Lung (tissue), 12 donors: ENCODE data around the gene SOCS7. TPM values are rescaled to one million over a fixed set of nuclear protein-coding genes. Genes with fewer than 3 reads are reported as not detected.

Experiments
- ATAC-seq: fragments of 200-7000 bp; cut with Tn5 transposase; one replicate; pipeline ENCODE4 v1.9.1; 2020; ENCODE audit warnings: moderate number of reproducible peaks; ENCODE audit not compliant: insufficient read depth, low FRiP score
- DNase-seq, 3 donors: peaks; one replicate each; pipeline ENCODE4 v3.0.0-alpha.2; 2013 to 2017
- H3K27ac ChIP-seq, 2 donors: one replicate each; pipeline ENCODE4 v1.5.1; 2013; ENCODE audit warnings: mild to moderate bottlenecking in 2 of 2, moderate library complexity in 2 of 2, control low read depth in 1 of 2, inconsistent platforms in 1 of 2, low read depth in 1 of 2, low read length in 1 of 2
- H3K27me3 ChIP-seq, 3 donors: one replicate each; pipeline ENCODE4 v1.5.1; 2013; ENCODE audit warnings: low read length in 2 of 3; ENCODE audit not compliant: control insufficient read depth in 3 of 3, insufficient read depth in 3 of 3
- H3K36me3 ChIP-seq, 4 donors: one replicate each; pipeline ENCODE4 v1.5.1; 2013; ENCODE audit warnings: low read length in 4 of 4, mild to moderate bottlenecking in 1 of 4, moderate library complexity in 1 of 4; ENCODE audit not compliant: control insufficient read depth in 4 of 4, insufficient read depth in 4 of 4
- H3K4me1 ChIP-seq, 5 donors: one replicate each; pipeline ENCODE4 v1.5.1; 2013; ENCODE audit warnings: low read length in 5 of 5, mild to moderate bottlenecking in 2 of 5, moderate library complexity in 1 of 5; ENCODE audit not compliant: control insufficient read depth in 5 of 5, insufficient read depth in 5 of 5
- H3K4me3 ChIP-seq: one replicate; pipeline ENCODE4 v1.5.1; 2013; ENCODE audit warnings: mild to moderate bottlenecking, control low read depth, moderate library complexity
- H3K9ac ChIP-seq, 2 donors: one replicate each; pipeline ENCODE4 v1.5.1; 2013; ENCODE audit warnings: low read length in 2 of 2, control low read depth in 1 of 2; ENCODE audit not compliant: insufficient read depth in 1 of 2
- H3K9me3 ChIP-seq, 4 donors: one replicate each; pipeline ENCODE4 v1.5.1; 2013; ENCODE audit warnings: low read length in 3 of 4, mild to moderate bottlenecking in 1 of 4, moderate library complexity in 1 of 4; ENCODE audit not compliant: control insufficient read depth in 4 of 4, insufficient read depth in 3 of 4
- CTCF ChIP-seq: IDR thresholded peaks from 2 replicates; pipeline ENCODE4 v1.5.1; 2012; ENCODE audit warnings: mild to moderate bottlenecking; ENCODE audit errors: control extremely low read depth, extremely low read depth
- WGBS, 2 donors: extraction: QIAGEN DNeasy Blood & Tissue Kit; methylation state at CpG; one replicate each; pipeline ENCODE4 v1.1.7; 2013; 5-methylcytosine and 5-hydroxymethylcytosine counted together
- polyA plus RNA-seq, 2 donors: library from polyadenylated mRNA; stranded (reverse); fragments of 200-250 nt; gene quantifications; one replicate each; pipeline ENCODE4 v1.2.1, GENCODE V29; 2013
- total RNA-seq, 2 donors: library from RNA; depleted of rRNA in 1 of 2; stranded (reverse); fragments of >200 nt in 1 of 2; gene quantifications; one replicate each; pipeline ENCODE4 v1.2.1, GENCODE V29; 2014 to 2021
- donor health status: control.
- donor health status: control.
- donor health status: Bipolar disorder and iron deficiency.
- donor health status: healthy.
- donor health status: DM: yes; HTN: yes; CAD: no.

SOCS7 gene
- total and polyA plus RNA-seq, 4 donors, result 6.5 to 23.6 (median 10.2) TPM

GRCh38 chr17:38344420-38344745 is 7.3 kb upstream of the SOCS7 start:
- H3K36me3 ChIP-seq, result no peaks in the 10 kb centered on the region
- no peak for ATAC-seq
- H3K9me3 ChIP-seq, result no peaks in the 10 kb centered on the region
- TF ChIP-seq CTCF, result no peak
- DNase-seq, result no peak
- no peak overlapping the region for H3K27ac ChIP-seq
- no peak overlapping the region for H3K9ac ChIP-seq
- 88 to 90% methylated on average over 3 of the region's 3 CpGs for WGBS, 2 donors
- H3K27me3 ChIP-seq, result no peaks in the 10 kb centered on the region
- no peak overlapping the region for H3K4me3 ChIP-seq
- H3K4me1 ChIP-seq, result no peaks in the 10 kb centered on the region

- Histone ChIP-seq H3K27me3 (no peaks in the 10 kb centered on the region), H3K4me3 (no peak overlapping the region)
- WGBS, 2 donors, result 95 to 96% methylated on average over 7 of the region's 7 CpGs
These were observed 5.9 kb upstream of the SOCS7 start for GRCh38 chr17:38345743-38346142.

GRCh38 chr17:38349097-38349730 is 2.4 kb upstream of the SOCS7 start:
- peak; percentile 50 for ATAC-seq
- Histone ChIP-seq H3K27me3 (no peaks in the 10 kb centered on the region), H3K4me3 (no peak overlapping the region), H3K9ac (no peak overlapping the region), H3K4me1 (peaks cover 0 to 14% (median 4%) of the 10 kb centered on the region in 5 donors), H3K27ac (no peak overlapping the region), H3K36me3 (no peaks in the 10 kb centered on the region), H3K9me3 (no peaks in the 10 kb centered on the region)
- peak; percentile 90 for TF ChIP-seq CTCF
- DNase-seq, result peak; percentile 87 to 88 (median 88)
- WGBS, 2 donors, result 14% methylated on average over 8 of the region's 8 CpGs

More at GRCh38 chr17:38345743-38346142, 5.9 kb upstream of the SOCS7 start:
- no peak for DNase-seq
- H3K4me1 ChIP-seq, result no peaks in the 10 kb centered on the region
- TF ChIP-seq CTCF, result no peak
- no peak overlapping the region for H3K9ac ChIP-seq
- no peak for ATAC-seq
- H3K36me3 ChIP-seq, result no peaks in the 10 kb centered on the region
- H3K9me3 ChIP-seq, result no peaks in the 10 kb centered on the region
- H3K27ac ChIP-seq, result no peak overlapping the region

- DNase-seq, result no peak
- H3K9ac ChIP-seq, result no peak overlapping the region
- H3K27ac ChIP-seq, result no peak overlapping the region
- peaks cover 0 to 22% (median 8%) of the 10 kb centered on the region in 5 donors for H3K4me1 ChIP-seq
- H3K9me3 ChIP-seq, result no peaks in the 10 kb centered on the region
- no peak for ATAC-seq
- no peaks in the 10 kb centered on the region for H3K36me3 ChIP-seq
- no peak for TF ChIP-seq CTCF
- no peaks in the 10 kb centered on the region for H3K27me3 ChIP-seq
- no peak overlapping the region for H3K4me3 ChIP-seq
- whole genome bisulfite sequencing, 2 donors, result 95 to 96% methylated on average over 2 of the region's 2 CpGs
These were observed 1.6 kb upstream of the SOCS7 start for GRCh38 chr17:38350035-38350434.
